H1 (cell line): ENCODE data around the gene IQSEC3.

ENCODE experiments used
- ATF3 ChIP-seq: IDR thresholded peaks from 2 replicates; pipeline ENCODE4 v1.6.1; 2011; ENCODE audit warnings: low read depth, mild to moderate bottlenecking, low read length; ENCODE audit not compliant: insufficient read depth
- CHD1 ChIP-seq: IDR thresholded peaks from 2 replicates; pipeline ENCODE4 v1.6.1; 2012; ENCODE audit warnings: low read depth, low read length, improper control_type of control experiment
- CTCF ChIP-seq, 3 experiments: IDR thresholded peaks; 1 replicate in 2 of 3; 2 replicates in 1 of 3; pipeline versions ENCODE4 v1.5.1 to v1.6.1; 2011; ENCODE audit warnings: low read length in 3 of 3, mild to moderate bottlenecking in 3 of 3, inconsistent platforms in 2 of 3, low read depth in 1 of 3, moderate library complexity in 1 of 3; ENCODE audit not compliant: insufficient read depth in 1 of 3; ENCODE audit errors: control extremely low read depth in 1 of 3
- EZH2 ChIP-seq: fragments of 200-600 bp; sonication (generic); IDR thresholded peaks from 2 replicates; pipeline ENCODE4 v1.7.1; 2012; ENCODE audit warnings: low read depth, mild to moderate bottlenecking, moderate library complexity, low read length, inconsistent platforms; ENCODE audit not compliant: severe bottlenecking
- MAX ChIP-seq: IDR thresholded peaks from 2 replicates; pipeline ENCODE4 v1.6.1; 2012; ENCODE audit warnings: inconsistent platforms
- POLR2A ChIP-seq, 2 experiments: IDR thresholded peaks; 1 replicate in 1 of 2; 2 replicates in 1 of 2; pipeline ENCODE4 v1.6.1; 2011; ENCODE audit warnings: low read depth in 2 of 2, low read length in 2 of 2, mild to moderate bottlenecking in 2 of 2; ENCODE audit errors: control extremely low read depth in 1 of 2
- POLR2AphosphoS5 ChIP-seq: IDR thresholded peaks from 2 replicates; pipeline ENCODE4 v1.6.1; 2011; ENCODE audit warnings: low read depth, low read length
- SP2 ChIP-seq: IDR thresholded peaks from 2 replicates; pipeline ENCODE4 v1.6.1; 2012; ENCODE audit warnings: mild to moderate bottlenecking, low read length, inconsistent platforms
- TAF1 ChIP-seq: IDR thresholded peaks from 2 replicates; pipeline ENCODE4 v1.6.1; 2011; ENCODE audit warnings: mild to moderate bottlenecking, low read depth, low read length
- YY1 ChIP-seq: IDR thresholded peaks from 2 replicates; pipeline ENCODE4 v1.6.1; 2011; ENCODE audit warnings: low read depth, mild to moderate bottlenecking, low read length
- ZNF274 ChIP-seq: IDR thresholded peaks from 2 replicates; pipeline ENCODE4 v1.7.0; 2012; ENCODE audit warnings: low read length, borderline replicate concordance; ENCODE audit errors: extremely low read depth

GRCh38 chr12:218221-218620 lies 151.7 kb downstream of the IQSEC3 start:
- TF ChIP-seq MAX (no peak), CTCF (IDR thresholded peaks at IDR 0.05; ENCODE audit: control extremely low read depth in 1 of 3, insufficient read depth in 1 of 3, low read depth in 1 of 3, low read length in 3 of 3) (no peak), POLR2A (IDR thresholded peaks at IDR 0.05; ENCODE audit: control extremely low read depth in 1 of 2, low read depth in 2 of 2, low read length in 2 of 2) (no peak), EZH2 (no peak), YY1 (no peak), SP2 (no peak), TAF1 (no peak), POLR2AphosphoS5 (no peak), ZNF274 (no peak), CHD1 (no peak), ATF3 (no peak)
